VCaP (cell line): ENCODE data around the gene ST7.

Source experiments
- H3K27ac ChIP-seq: fragments of 450-650 bp; 2 replicates; pipeline ENCODE4 v1.5.1; 2017
- CTCF ChIP-seq: fragments of 450-650 bp; conservative IDR thresholded peaks from 2 replicates; pipeline ENCODE4 v1.5.1; 2017; ENCODE audit warnings: mild to moderate bottlenecking, moderate library complexity

The ST7 gene

GRCh38 chr7:117218700-117219099 is 265.4 kb downstream of the ST7 start:
- no peak for TF ChIP-seq CTCF
- H3K27ac ChIP-seq, result no peak overlapping the region

- H3K27ac ChIP-seq, result no peak overlapping the region
- no peak for TF ChIP-seq CTCF
Observed at GRCh38 chr7:117219485-117219884, 266.2 kb downstream of the ST7 start.

- H3K27ac ChIP-seq, result no peak overlapping the region
- no peak for TF ChIP-seq CTCF
Observed at GRCh38 chr7:117220836-117221235, 267.5 kb downstream of the ST7 start.

GRCh38 chr7:117225536-117225935 is 272.2 kb downstream of the ST7 start:
- H3K27ac ChIP-seq, result no peak overlapping the region
- no peak for TF ChIP-seq CTCF

GRCh38 chr7:117227091-117227490 is 273.8 kb downstream of the ST7 start:
- TF ChIP-seq CTCF, result no peak
- H3K27ac ChIP-seq, result no peak overlapping the region

- TF ChIP-seq CTCF, result no peak
- no peak overlapping the region for H3K27ac ChIP-seq
Observed at GRCh38 chr7:117229350-117229749, 276.0 kb downstream of the ST7 start.

GRCh38 chr7:117230276-117231046 is 277.2 kb downstream of the ST7 start:
- TF ChIP-seq CTCF, result no peak
- H3K27ac ChIP-seq, result no peak overlapping the region
